GM13977 (cell line): Measurements from ENCODE around the gene IRF9.

Source experiments
- DNase-seq: peaks from one replicate; pipeline ENCODE4 v3.0.0; 2012; ENCODE audit warnings: low spot score
- in situ Hi-C: fragments of 300-500 bp; cut with MboI; formaldehyde crosslinking; loops from one replicate; pipeline ENCODE4 v1.12.0; 2022; ENCODE audit warnings: low sequenced_read_pairs, low pct_unique_long_range_greater_than_20kb, mixed read lengths, inconsistent platforms; ENCODE audit not compliant: unreplicated experiment
- TF ChIP-seq, protein P1 (sequence below): IDR thresholded peaks from 2 replicates; pipeline ENCODE4 v1.5.1; 2012; ENCODE audit warnings: mild to moderate bottlenecking, control low read depth; ENCODE audit not compliant: insufficient read depth; ENCODE audit errors: extremely low read depth, missing control alignments

The IRF9 gene

DNA sequence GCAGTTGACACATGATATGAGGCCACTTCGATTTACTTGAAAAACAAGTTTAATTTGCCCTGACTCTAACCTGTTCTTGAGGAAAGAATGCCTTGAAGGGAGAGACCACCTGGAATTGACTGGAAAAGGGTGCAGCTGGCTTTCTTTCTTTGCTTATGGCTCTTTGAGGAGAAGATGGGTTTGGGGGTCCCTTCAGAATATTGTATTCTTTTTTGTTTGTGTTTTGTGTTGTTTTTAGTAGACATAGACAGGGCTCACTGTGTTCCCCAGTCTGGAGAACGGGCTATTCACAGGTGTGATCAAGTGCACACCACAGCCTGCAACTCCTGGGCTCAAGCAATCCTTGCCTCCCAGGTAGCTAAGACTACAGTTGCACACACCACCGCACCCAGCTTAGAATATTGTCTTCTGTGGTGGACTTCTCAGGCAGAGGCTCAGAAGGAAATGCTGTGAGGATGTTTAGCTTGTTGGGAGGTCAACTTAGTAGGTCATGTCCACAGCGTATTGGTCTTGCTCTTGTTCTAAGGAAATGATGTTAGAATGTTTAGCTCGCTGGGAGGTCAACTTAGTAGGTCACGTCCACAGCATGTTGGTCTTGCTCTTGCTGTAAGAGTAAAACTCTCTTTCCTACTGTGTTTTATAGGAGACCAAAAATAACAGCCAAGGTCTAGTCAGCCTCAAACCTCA, 44.8 kb upstream of the IRF9 start:
- TF ChIP-seq, protein P1, sequence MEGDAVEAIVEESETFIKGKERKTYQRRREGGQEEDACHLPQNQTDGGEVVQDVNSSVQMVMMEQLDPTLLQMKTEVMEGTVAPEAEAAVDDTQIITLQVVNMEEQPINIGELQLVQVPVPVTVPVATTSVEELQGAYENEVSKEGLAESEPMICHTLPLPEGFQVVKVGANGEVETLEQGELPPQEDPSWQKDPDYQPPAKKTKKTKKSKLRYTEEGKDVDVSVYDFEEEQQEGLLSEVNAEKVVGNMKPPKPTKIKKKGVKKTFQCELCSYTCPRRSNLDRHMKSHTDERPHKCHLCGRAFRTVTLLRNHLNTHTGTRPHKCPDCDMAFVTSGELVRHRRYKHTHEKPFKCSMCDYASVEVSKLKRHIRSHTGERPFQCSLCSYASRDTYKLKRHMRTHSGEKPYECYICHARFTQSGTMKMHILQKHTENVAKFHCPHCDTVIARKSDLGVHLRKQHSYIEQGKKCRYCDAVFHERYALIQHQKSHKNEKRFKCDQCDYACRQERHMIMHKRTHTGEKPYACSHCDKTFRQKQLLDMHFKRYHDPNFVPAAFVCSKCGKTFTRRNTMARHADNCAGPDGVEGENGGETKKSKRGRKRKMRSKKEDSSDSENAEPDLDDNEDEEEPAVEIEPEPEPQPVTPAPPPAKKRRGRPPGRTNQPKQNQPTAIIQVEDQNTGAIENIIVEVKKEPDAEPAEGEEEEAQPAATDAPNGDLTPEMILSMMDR = no peak
- DNase-seq = no peak
- in situ Hi-C loops = no loop called here

DNA sequence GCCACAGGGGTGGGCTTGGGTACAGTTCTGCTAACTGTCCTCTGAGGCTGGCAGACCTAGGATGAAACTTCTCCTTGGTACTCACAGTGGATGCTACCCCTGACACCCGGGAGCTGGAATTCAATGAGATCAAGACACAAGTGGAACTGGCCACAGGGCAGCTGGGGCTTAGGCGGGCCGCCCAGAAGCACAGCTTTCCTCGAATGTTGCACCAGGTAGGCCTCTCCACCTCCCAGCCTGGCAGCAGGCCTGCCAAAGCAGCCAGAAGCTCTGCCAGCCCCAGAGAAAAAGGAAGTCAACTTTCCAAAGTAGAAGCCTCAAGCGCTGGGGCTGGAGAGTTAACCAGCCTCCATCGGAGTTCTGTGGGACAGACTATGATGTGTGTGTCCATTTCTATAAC, 43.9 kb upstream of the IRF9 start:
- in situ Hi-C loops = no loop called here
- TF ChIP-seq, protein P1 = no peak
- no peak for DNase-seq

DNA sequence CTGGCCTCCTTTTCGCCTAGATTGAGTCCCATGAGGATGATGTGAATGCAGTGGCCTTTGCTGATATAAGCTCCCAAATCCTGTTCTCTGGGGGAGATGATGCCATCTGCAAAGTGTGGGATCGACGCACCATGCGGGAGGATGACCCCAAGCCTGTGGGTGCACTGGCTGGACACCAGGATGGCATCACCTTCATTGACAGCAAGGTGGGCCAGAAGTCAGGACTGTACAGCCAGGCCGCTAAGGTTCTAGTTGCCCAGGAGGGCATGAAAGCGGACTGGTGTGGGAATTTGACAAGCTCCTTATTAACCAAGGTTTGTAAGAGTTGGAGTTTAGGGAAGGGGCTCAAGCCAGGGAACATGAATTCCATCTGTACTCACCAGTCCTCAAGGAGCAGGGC, 41.4 kb upstream of the IRF9 start:
- in situ Hi-C loops = no loop called here
- TF ChIP-seq, protein P1 = no peak
- no peak for DNase-seq

DNA sequence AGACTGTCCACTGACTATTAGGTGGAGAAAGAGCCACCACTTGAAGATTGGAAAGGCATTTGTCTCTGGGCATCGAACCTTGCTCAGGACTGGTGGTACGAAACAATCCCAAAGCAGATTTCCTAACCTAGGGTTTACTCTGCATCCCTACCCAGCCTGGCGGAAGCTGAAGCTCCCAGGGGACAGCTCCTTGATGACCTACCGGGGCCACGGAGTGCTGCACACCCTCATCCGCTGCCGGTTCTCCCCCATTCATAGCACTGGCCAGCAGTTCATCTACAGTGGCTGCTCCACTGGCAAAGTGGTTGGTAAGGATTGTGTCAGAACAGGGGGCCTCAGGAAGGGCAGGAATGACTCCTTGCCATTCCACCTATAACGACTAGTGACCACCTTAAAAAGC, 39.9 kb upstream of the IRF9 start:
- in situ Hi-C loops = no loop called here

DNA sequence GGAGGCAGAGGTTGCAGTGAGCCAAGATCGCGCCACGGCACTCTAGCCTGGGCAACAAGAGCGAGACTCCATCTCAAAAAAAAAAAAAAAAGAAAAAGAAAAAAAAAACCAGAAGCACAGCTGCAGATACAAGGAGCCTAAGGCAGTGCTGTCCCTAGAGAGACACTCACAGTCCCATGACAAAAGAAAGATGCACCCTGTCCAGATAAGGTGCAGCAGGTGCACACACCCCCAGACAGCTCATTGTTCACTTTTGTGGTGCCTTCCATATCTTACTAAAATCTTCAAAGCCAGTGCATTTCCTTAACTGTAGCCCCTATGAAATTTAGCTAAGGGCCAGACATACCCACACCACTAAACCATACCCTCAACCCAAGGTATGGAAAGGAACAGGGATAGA, 38.6 kb upstream of the IRF9 start:
- TF ChIP-seq, protein P1 = no peak
- DNase-seq = no peak
- in situ Hi-C loops = no loop called here

More for the DNA sequence above, 39.9 kb upstream of the IRF9 start:
- TF ChIP-seq, protein P1 = no peak
- DNase-seq = no peak

DNA sequence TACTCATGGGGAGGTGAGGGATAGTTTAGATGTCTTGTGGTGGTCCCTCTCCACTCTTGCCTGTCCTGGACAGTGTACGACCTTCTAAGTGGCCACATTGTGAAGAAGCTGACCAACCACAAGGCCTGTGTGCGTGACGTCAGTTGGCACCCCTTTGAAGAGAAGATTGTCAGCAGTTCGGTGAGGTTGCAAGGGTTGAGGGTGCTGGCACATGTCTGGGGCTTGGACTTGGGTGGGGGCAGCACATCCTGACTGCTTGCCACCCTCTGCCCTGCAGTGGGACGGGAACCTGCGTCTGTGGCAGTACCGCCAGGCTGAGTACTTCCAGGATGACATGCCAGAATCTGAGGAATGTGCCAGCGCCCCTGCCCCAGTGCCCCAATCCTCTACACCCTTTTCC, 38.2 kb upstream of the IRF9 start:
- DNase-seq = no peak
- TF ChIP-seq, protein P1 = no peak
- in situ Hi-C loops = no loop called here
